ACC112 (cell line): ENCODE data around the gene SLC20A1.
"Not testable (repeated sequence)": the region's sequence is repeated elsewhere in the genome, so short reads cannot be mapped to it uniquely, and the experiment has no call there.

ENCODE experiments used
- H2AFZ ChIP-seq: fragments of 200-600 bp; sonication (generic); one replicate; pipeline ENCODE4 v1.6.0; 2017; ENCODE audit warnings: antibody characterized with exemption, low read length; ENCODE audit not compliant: unreplicated experiment
- H3K27ac ChIP-seq: fragments of 200-600 bp; sonication (generic); 2 replicates; pipeline ENCODE4 v1.5.1; 2014; ENCODE audit warnings: low read depth, mild to moderate bottlenecking, antibody characterized with exemption, low read length, moderate library complexity
- H3K27me3 ChIP-seq: fragments of 200-600 bp; sonication (generic); 2 replicates; pipeline ENCODE4 v1.6.1; 2014; ENCODE audit warnings: mild to moderate bottlenecking, antibody characterized with exemption, low read length, moderate library complexity, mixed read lengths; ENCODE audit not compliant: insufficient read depth
- H3K36me3 ChIP-seq: fragments of 200-600 bp; sonication (generic); 2 replicates; pipeline ENCODE4 v1.6.1; 2016; ENCODE audit warnings: mild to moderate bottlenecking, antibody characterized with exemption, low read length, moderate library complexity, mixed read lengths; ENCODE audit not compliant: insufficient read depth
- H3K4me1 ChIP-seq: fragments of 200-600 bp; sonication (generic); one replicate; pipeline ENCODE4 v1.6.1; 2016; ENCODE audit warnings: low read length, mixed read lengths; ENCODE audit not compliant: insufficient read depth, unreplicated experiment, control insufficient read depth
- H3K4me3 ChIP-seq: fragments of 200-600 bp; sonication (generic); 2 replicates; pipeline ENCODE4 v1.5.1; 2014; ENCODE audit warnings: mild to moderate bottlenecking, low read depth, low read length
- H3K79me2 ChIP-seq: fragments of 200-600 bp; sonication (generic); one replicate; pipeline ENCODE4 v1.6.0; 2016; ENCODE audit warnings: low read length; ENCODE audit not compliant: control insufficient read depth, unreplicated experiment, insufficient read depth

SLC20A1 gene

GRCh38 chr2:112694182-112694581 is 48.4 kb downstream of the SLC20A1 start:
- Histone ChIP-seq H3K27ac (no peak overlapping the region), H3K79me2 (no peaks in the 10 kb centered on the region), H2AFZ (no peak overlapping the region), H3K4me3 (no peak overlapping the region), H3K4me1 (peaks cover 29% of the 10 kb centered on the region), H3K36me3 (no peaks in the 10 kb centered on the region), H3K27me3 (no peaks in the 10 kb centered on the region)

GRCh38 chr2:112698834-112699515 is 53.2 kb downstream of the SLC20A1 start:
- Histone ChIP-seq H3K27ac (no peak overlapping the region), H3K36me3 (no peaks in the 10 kb centered on the region), H3K27me3 (no peaks in the 10 kb centered on the region), H3K4me1 (no peaks in the 10 kb centered on the region), H3K4me3 (no peak overlapping the region), H3K79me2 (no peaks in the 10 kb centered on the region), H2AFZ (no peak overlapping the region)

DNA sequence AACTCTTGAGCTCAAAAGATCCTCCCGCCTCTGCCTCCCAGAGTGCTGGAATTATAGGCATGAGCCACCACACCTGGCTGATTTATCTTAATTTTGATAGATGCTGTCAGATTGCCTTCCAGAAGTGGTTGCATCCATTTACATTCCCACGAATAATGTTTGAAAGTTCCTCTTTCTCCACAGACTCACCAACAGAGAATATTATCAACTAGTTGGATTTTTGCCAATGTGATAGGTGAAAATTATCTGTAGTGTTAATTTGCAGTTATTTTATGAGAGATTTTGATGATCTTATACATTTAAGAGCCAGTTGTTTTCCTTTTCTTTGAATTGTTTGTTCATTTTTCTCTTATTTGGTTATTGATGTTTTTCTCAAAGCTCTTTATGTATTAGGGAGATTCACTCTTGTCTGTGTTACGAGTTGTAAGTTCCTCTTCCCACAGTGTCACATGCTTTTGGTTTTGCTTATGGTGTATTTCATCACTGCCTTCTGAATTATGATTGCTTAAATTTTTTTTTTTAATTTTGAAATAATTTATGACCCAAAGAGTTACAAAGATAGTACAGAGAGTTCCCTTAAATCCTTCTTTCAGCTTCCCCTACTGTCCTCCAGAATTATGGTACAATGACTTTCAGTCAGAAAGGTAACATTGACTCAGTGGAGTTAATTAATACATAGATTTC is 54.4 kb downstream of the SLC20A1 start:
- no peaks in the 10 kb centered on the region for H3K79me2 ChIP-seq
- no peak overlapping the region for H3K27ac ChIP-seq
- no peak overlapping the region for H2AFZ ChIP-seq

DNA sequence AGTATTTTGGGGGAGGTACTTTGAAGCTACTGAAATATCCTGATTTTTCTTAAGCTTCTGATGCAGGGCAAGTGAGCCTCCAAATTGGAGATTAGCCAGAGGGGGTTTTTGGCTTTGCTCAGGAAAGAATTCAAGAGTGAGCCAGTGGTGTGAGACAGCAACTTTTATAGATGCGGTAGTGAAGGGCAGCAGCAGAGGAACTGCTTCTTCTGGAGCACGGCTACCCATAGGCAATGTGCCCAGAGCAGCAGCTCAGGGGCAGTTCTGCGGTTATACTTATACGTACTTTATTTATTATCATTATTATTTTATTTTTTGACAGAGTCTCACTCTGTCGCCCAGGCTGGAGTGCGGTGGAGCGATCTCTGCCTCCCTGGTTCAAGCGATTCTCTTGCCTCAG is 55.3 kb downstream of the SLC20A1 start:
- Histone ChIP-seq H3K79me2 (no peaks in the 10 kb centered on the region), H3K4me1 (no peaks in the 10 kb centered on the region), H3K36me3 (no peaks in the 10 kb centered on the region), H3K4me3 (no peak overlapping the region), H2AFZ (no peak overlapping the region), H3K27ac (no peak overlapping the region), H3K27me3 (peaks cover 11% of the 10 kb centered on the region)

More for the DNA sequence above, 54.4 kb downstream of the SLC20A1 start:
- no peaks in the 10 kb centered on the region for H3K36me3 ChIP-seq
- no peaks in the 10 kb centered on the region for H3K4me1 ChIP-seq
- peaks cover 2% of the 10 kb centered on the region; the same call in 1 of the 2 replicates for H3K27me3 ChIP-seq
- no peak overlapping the region for H3K4me3 ChIP-seq

DNA sequence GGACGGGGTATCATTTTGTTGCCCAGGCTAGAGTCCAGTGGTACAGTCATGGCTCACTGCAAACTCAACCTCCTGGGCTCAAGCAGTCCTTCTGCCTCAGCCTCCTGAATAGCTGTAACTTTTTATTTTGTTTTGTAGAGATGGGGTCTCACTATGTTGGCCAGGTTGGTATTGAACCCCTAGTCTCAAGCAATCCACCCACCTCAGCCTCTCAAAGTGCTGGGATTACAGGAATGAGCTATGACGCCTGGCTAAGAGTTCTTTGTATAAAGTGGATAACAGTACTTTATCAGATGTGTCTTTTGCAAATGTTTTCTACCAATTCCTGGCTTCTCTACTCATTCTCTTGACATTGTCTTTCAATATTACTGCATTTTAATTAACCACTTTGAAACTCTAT is 57.9 kb downstream of the SLC20A1 start:
- Histone ChIP-seq H2AFZ (no peak overlapping the region), H3K36me3 (no peaks in the 10 kb centered on the region), H3K4me1 (no peaks in the 10 kb centered on the region), H3K4me3 (no peak overlapping the region), H3K79me2 (no peaks in the 10 kb centered on the region), H3K27me3 (peaks cover 11% of the 10 kb centered on the region), H3K27ac (no peak overlapping the region)

DNA sequence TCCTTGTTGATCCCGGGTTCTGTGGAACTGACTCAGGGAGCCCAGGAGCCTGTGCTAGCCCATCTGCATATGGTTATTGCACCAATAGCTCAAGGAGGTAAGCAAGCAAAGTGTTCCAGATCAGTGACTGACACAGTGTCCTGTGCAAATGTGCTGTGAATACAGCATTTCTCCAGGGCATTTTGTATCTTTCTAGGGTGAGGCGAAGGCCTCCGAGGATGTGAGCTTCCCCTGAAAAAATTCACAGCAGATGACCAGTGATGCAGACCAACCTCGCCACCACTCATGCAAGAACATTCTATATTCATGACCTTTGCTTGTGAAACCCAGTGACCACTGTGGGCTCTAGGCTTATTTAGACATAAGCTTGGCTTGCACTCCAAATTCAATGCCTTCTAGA is 59.8 kb downstream of the SLC20A1 start:
- Histone ChIP-seq H3K36me3 (no peaks in the 10 kb centered on the region), H3K79me2 (no peaks in the 10 kb centered on the region), H3K27me3 (peaks cover 11% of the 10 kb centered on the region), H3K4me1 (no peaks in the 10 kb centered on the region), H2AFZ (no peak overlapping the region), H3K27ac (no peak overlapping the region), H3K4me3 (no peak overlapping the region)

DNA sequence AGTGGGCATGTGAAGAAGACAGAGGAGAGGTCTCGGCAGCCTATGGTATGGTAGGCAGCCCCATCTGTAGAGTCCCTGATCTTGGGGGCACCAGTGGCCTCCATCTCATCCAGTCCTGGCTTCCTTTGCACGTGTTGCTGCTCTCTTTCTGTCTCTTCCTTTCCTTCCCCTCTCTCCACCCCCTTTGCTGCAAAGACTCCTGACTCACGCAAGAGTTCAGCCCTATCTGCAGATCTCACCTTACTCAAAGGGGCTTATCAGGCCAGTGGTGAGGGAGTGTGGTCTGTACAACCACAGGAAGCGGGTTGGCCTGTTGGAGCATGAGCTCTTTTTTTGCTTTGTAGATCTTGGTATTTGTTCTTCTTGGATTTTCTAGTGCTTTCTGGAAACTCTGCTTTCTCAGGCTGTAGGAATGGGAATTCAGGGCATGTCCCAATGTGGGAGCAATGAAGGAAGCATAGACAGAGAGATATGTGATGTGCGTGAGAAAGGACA is 60.5 kb downstream of the SLC20A1 start:
- H3K27me3 ChIP-seq = peaks cover 11% of the 10 kb centered on the region
- no peak overlapping the region for H3K4me3 ChIP-seq
- no peak overlapping the region for H2AFZ ChIP-seq
- no peaks in the 10 kb centered on the region for H3K79me2 ChIP-seq
- H3K36me3 ChIP-seq = no peaks in the 10 kb centered on the region
- H3K27ac ChIP-seq = no peak overlapping the region
- no peaks in the 10 kb centered on the region for H3K4me1 ChIP-seq

GRCh38 chr2:112706947-112707346 is 61.2 kb downstream of the SLC20A1 start:
- H3K4me1 ChIP-seq, H3K27ac ChIP-seq, H3K79me2 ChIP-seq, H3K4me3 ChIP-seq, H3K36me3 ChIP-seq, H2AFZ ChIP-seq: not testable (repeated sequence)
- H3K27me3 ChIP-seq = peaks cover 11% of the 10 kb centered on the region

DNA sequence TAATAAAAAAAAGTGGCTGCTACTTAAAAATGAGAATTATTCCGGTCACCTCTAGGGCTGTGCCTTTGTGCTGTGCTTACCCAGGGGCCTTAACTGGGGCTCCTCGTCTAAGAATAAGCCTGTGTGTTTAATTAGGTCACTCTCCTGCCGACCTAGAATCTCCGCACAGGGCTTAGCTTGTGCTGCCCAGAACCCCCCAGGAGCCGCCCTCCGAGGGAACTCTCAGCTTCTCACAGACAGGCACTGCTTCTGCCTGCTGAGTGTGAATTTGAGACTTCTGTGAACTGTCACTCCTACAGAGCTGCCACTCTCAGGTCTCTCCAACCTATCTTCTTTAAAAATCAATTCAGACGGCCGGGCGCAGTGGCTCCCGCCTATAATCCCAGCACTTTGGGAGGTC is 63.2 kb downstream of the SLC20A1 start:
- no peaks in the 10 kb centered on the region for H3K79me2 ChIP-seq
- no peak overlapping the region for H3K4me3 ChIP-seq
- no peaks in the 10 kb centered on the region for H3K4me1 ChIP-seq

DNA sequence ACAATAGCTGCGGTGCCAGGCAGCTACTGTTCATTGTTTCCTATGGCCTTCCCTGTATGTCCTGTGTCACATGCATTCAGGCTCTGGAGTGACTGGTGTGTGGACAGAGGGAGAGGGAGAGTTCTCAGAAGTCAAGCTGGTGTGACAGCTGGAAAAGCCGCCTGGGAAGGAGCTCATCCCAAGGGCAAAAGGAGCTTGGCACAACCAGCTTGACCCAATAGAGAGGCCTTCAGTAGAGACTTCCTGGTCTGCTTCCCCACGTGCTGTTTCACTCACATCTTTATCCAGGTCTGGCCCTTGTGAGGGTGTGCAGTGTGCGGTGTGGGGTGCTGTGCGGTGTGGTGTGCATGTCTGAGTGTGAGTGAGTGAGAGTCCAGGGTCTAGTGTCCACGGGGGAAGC is 64.0 kb downstream of the SLC20A1 start:
- peaks cover 11% of the 10 kb centered on the region for H3K27me3 ChIP-seq
- H2AFZ ChIP-seq = no peak overlapping the region
- H3K79me2 ChIP-seq = no peaks in the 10 kb centered on the region
- H3K4me1 ChIP-seq = no peaks in the 10 kb centered on the region
- no peak overlapping the region for H3K4me3 ChIP-seq
- H3K27ac ChIP-seq = no peak overlapping the region
- H3K36me3 ChIP-seq = no peaks in the 10 kb centered on the region

More for the DNA sequence above, 63.2 kb downstream of the SLC20A1 start:
- peaks cover 11% of the 10 kb centered on the region for H3K27me3 ChIP-seq
- no peaks in the 10 kb centered on the region for H3K36me3 ChIP-seq
- H2AFZ ChIP-seq = no peak overlapping the region
- no peak overlapping the region for H3K27ac ChIP-seq
